ENCODE data around the gene UBALD2.

DNA sequence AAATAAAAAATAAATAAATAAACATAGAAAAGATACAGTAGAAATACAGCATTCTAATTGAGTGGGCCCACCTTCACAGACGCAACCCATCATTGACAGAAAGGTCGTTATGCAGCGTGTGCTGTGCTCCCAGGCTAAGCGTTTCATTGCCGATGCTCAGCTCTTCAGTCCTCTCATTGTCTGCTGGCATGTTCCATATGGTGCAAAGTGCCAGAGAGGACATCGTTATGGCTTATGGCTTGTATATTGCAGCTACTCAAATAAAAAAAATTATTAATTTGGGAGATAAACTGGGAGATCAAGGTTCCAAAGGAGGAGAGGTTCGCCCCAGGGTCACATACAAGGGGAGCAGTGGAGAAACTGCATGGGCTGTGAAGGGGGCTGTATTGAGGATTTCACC is 11.3 kb upstream of the UBALD2 start:
- no peak for TF ChIP-seq CTCF (conservative IDR thresholded peaks at IDR 0.05; ENCODE audit: low read length)
- TF ChIP-seq EZH2phosphoT487 (IDR thresholded peaks at IDR 0.05; ENCODE audit: borderline replicate concordance, low read depth, low read length) = no peak
